Measurements from ENCODE around the gene AUTS2.

Gene AUTS2

DNA sequence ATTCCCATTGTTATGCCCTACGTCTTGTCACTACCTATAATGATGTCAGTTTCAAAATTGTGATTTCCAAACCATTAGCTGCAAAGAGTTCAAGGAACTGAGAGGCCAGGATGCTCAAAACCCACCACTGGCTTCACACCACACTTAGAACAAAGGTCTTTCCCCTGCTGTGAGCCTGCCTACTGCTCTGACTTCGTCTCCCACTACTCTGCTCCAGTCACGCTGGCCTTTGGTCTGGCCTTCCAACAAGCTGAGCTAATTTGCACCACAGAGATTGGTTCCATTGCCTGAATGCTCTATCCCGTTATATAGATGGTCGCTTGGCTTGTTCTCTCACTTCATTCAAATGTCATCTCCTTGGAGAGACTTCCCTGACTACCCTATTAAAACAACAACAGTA lies 961.5 kb downstream of the AUTS2 start:
- Histone ChIP-seq H3K9me3 (ENCODE audit: control insufficient read depth in 1 of 2, low read length in 2 of 2) (no peaks in the 10 kb centered on the region), H3K27ac (ENCODE audit: low read length) (no peak overlapping the region), H3K4me3 (ENCODE audit: low read depth in 1 of 2, low read length in 2 of 2) (no peak overlapping the region), H3K4me1 (ENCODE audit: control insufficient read depth in 1 of 2, insufficient read depth in 2 of 2, low read length in 2 of 2) (no peaks in the 10 kb centered on the region), H3K36me3 (ENCODE audit: control insufficient read depth in 1 of 2, insufficient read depth in 2 of 2, low read length in 2 of 2) (no peaks in the 10 kb centered on the region), H3K27me3 (ENCODE audit: low read depth, low read length) (no peaks in the 10 kb centered on the region)

DNA sequence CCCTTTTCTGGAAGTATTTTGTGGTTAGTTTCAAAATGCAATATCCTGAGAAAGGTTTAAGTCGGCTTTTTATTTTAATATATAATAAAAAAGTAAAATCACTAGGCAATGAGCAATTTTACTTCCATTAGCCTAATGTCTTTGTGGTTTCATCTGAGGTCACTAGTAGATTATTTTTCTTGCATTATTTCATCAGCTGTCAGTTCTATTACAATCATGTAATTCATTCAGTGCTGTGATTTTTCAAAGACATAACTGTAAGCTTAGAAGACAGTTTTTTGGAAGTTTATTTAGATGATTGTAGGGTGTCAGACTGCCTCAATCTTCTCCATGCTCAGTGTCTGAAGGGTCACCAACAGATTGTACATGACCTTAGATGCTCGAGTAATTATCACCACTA lies 965.7 kb downstream of the AUTS2 start:
- no peaks in the 10 kb centered on the region for H3K27me3 ChIP-seq (ENCODE audit: low read depth, low read length)
- H3K4me1 ChIP-seq (ENCODE audit: control insufficient read depth in 1 of 2, insufficient read depth in 2 of 2, low read length in 2 of 2) = no peaks in the 10 kb centered on the region
- no peak overlapping the region for H3K4me3 ChIP-seq (ENCODE audit: low read depth in 1 of 2, low read length in 2 of 2)
- H3K9me3 ChIP-seq (ENCODE audit: control insufficient read depth in 1 of 2, low read length in 2 of 2) = no peaks in the 10 kb centered on the region
- no peak overlapping the region for H3K27ac ChIP-seq (ENCODE audit: low read length)
- H3K36me3 ChIP-seq (ENCODE audit: control insufficient read depth in 1 of 2, insufficient read depth in 2 of 2, low read length in 2 of 2) = no peaks in the 10 kb centered on the region

DNA sequence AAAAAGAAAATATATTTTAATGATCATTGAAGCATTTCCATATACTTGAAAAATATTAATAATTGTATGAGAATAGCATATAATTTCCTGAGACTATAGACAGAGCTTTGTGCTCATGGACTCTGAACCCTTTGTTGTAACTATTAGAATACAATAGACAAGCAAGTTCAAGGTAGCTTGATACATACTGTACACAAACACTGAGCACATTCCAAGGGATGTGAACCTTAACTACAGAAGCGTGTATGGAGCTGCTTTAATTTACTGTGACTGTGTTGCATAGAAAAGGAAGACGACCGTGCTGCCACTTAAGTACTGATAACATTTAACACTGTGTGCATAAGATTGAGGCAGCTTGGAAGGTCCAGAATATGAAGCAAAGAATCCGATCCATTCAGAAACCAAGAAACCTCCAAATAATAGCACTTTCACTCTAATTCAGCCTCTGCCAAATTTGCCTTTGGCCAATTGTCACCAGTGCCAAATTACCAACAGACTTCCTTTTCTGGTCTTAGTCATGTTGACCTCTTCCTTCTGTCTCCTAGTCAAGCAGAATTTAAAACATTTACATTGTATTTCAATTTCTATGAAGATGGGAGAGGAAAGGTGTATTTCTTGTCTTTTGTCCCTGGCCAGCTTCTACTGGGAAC lies 967.6 kb downstream of the AUTS2 start:
- Histone ChIP-seq H3K27me3 (ENCODE audit: low read depth, low read length) (no peaks in the 10 kb centered on the region), H3K27ac (ENCODE audit: low read length) (no peak overlapping the region), H3K4me3 (ENCODE audit: low read depth in 1 of 2, low read length in 2 of 2) (no peak overlapping the region), H3K9me3 (ENCODE audit: control insufficient read depth in 1 of 2, low read length in 2 of 2) (no peaks in the 10 kb centered on the region), H3K4me1 (ENCODE audit: control insufficient read depth in 1 of 2, insufficient read depth in 2 of 2, low read length in 2 of 2) (no peaks in the 10 kb centered on the region), H3K36me3 (ENCODE audit: control insufficient read depth in 1 of 2, insufficient read depth in 2 of 2, low read length in 2 of 2) (no peaks in the 10 kb centered on the region)

DNA sequence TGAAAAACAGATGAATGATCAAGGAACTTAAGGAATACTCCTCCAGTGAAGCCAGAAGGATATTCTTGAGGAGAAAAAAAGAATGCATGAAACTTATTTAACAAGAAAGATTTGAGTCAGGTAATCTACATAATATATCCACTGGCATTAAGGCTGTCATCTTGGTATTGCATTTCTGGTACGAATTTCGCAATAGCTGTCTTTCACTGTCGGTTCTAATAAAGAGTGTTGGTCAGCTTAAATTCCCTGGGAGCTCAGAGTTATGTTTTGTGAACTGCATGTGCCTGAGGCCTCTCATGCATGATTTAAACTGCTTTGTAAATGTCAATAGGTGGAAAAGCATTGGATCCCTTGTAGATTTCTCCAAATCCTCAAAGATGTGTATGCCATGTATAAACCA lies 968.4 kb downstream of the AUTS2 start:
- Histone ChIP-seq H3K9me3 (ENCODE audit: control insufficient read depth in 1 of 2, low read length in 2 of 2) (no peaks in the 10 kb centered on the region), H3K27me3 (ENCODE audit: low read depth, low read length) (no peaks in the 10 kb centered on the region), H3K36me3 (ENCODE audit: control insufficient read depth in 1 of 2, insufficient read depth in 2 of 2, low read length in 2 of 2) (no peaks in the 10 kb centered on the region), H3K4me3 (ENCODE audit: low read depth in 1 of 2, low read length in 2 of 2) (no peak overlapping the region), H3K27ac (ENCODE audit: low read length) (no peak overlapping the region), H3K4me1 (ENCODE audit: control insufficient read depth in 1 of 2, insufficient read depth in 2 of 2, low read length in 2 of 2) (no peaks in the 10 kb centered on the region)

DNA sequence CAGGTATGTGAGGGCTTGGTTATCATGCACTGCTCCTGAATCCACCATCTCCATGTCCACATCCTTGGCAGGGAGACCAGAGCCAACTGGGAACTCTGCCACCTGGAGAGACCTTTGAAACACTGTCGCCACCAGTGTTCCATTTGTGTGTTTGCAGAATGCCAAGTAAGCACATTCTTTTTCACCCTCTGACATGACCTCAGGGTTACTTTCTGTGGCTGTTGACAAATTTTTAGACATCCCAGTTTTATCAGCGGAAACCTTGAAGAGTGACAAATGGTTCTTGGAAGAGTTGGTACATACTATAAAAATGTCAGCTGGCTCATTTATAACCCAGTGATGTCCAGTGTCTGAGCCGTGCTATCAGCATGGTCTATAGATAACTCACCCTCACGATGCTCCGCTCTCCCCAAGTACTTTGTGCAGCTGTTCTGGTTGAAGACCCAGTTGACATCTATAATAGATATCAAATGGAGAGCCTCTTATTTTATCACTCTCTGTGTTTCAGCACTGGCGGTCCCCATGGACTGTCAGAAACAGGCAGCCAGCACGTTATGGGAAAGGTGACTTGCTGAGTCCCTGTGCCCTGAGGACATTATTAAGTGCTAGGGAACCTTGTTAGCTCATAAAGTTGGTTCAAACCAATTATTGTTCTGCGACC lies 970.5 kb downstream of the AUTS2 start:
- Histone ChIP-seq H3K9me3 (ENCODE audit: control insufficient read depth in 1 of 2, low read length in 2 of 2) (no peaks in the 10 kb centered on the region), H3K4me1 (ENCODE audit: control insufficient read depth in 1 of 2, insufficient read depth in 2 of 2, low read length in 2 of 2) (no peaks in the 10 kb centered on the region), H3K27me3 (ENCODE audit: low read depth, low read length) (no peaks in the 10 kb centered on the region), H3K36me3 (ENCODE audit: control insufficient read depth in 1 of 2, insufficient read depth in 2 of 2, low read length in 2 of 2) (no peaks in the 10 kb centered on the region), H3K27ac (ENCODE audit: low read length) (no peak overlapping the region), H3K4me3 (ENCODE audit: low read depth in 1 of 2, low read length in 2 of 2) (no peak overlapping the region)

DNA sequence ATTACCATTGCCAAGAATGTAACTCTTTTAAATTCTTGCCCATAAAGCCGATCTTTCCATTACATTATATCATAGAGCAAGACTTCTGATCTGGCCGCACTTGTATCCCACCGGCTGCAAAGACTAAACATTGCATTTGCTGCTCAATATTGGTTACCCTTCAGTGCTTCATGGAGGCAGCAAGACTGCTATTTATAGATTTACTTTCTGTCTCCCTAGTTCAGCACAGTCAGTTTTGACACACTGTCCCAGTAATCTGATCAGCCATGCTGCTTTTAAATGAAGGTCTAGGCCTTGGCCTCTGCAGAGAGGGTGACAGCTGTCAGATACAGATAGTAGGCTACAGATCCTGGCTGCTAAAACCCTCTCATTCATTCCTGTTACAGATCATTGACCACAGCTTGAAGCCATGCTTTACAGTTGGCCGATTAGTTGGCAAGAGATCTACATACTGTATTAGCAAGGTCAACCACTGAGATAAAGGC lies 971.1 kb downstream of the AUTS2 start:
- H3K36me3 ChIP-seq (ENCODE audit: control insufficient read depth in 1 of 2, insufficient read depth in 2 of 2, low read length in 2 of 2) = no peaks in the 10 kb centered on the region
- H3K27ac ChIP-seq (ENCODE audit: low read length) = no peak overlapping the region

DNA sequence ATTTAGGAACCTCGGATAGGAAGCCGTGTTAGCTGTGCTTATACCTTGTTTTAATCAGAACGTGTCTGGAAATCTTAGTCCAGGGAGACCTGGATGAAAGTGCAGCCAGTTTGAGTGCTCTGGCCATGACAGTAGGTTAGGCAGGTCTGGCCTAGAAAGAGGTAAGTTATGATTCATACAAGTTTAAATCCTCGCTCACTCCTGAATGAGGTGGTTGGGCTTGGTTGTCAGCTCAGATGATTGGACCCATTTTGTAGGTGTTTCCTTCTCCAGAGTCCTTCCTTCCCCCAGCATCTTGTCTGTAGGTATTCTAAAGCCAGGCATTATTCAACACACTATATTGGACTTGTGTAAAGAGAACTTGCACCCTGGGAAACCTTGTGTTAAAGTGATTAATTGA lies 971.8 kb downstream of the AUTS2 start:
- Histone ChIP-seq H3K27ac (ENCODE audit: low read length) (no peak overlapping the region), H3K4me1 (ENCODE audit: control insufficient read depth in 1 of 2, insufficient read depth in 2 of 2, low read length in 2 of 2) (no peaks in the 10 kb centered on the region), H3K27me3 (ENCODE audit: low read depth, low read length) (no peaks in the 10 kb centered on the region), H3K9me3 (ENCODE audit: control insufficient read depth in 1 of 2, low read length in 2 of 2) (no peaks in the 10 kb centered on the region), H3K36me3 (ENCODE audit: control insufficient read depth in 1 of 2, insufficient read depth in 2 of 2, low read length in 2 of 2) (no peaks in the 10 kb centered on the region), H3K4me3 (ENCODE audit: low read depth in 1 of 2, low read length in 2 of 2) (no peak overlapping the region)

More for the DNA sequence above, 971.1 kb downstream of the AUTS2 start:
- H3K4me3 ChIP-seq (ENCODE audit: low read depth in 1 of 2, low read length in 2 of 2) = no peak overlapping the region
- H3K27me3 ChIP-seq (ENCODE audit: low read depth, low read length) = no peaks in the 10 kb centered on the region
- no peaks in the 10 kb centered on the region for H3K9me3 ChIP-seq (ENCODE audit: control insufficient read depth in 1 of 2, low read length in 2 of 2)
- H3K4me1 ChIP-seq (ENCODE audit: control insufficient read depth in 1 of 2, insufficient read depth in 2 of 2, low read length in 2 of 2) = no peaks in the 10 kb centered on the region

DNA sequence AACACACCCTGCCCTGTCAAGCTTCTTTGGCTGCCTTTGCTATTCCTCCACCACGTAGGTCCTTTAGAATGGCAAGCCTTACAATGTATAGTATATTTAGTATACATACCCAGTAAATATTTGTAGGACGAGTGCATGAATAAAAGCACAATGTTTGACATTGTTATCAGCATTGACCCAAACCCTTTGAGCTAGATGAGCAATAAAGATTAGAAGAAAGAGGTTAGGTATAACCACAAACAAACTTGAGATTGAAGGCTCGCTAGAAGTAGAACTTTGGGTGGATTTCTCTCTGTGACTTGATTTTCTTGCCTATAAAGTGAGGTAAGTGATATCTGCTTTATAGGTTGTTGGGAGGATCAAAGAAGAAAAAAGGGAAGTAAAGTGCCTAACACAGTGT lies 972.7 kb downstream of the AUTS2 start:
- no peaks in the 10 kb centered on the region for H3K4me1 ChIP-seq (ENCODE audit: control insufficient read depth in 1 of 2, insufficient read depth in 2 of 2, low read length in 2 of 2)
- no peak overlapping the region for H3K27ac ChIP-seq (ENCODE audit: low read length)
- no peaks in the 10 kb centered on the region for H3K27me3 ChIP-seq (ENCODE audit: low read depth, low read length)
- H3K9me3 ChIP-seq (ENCODE audit: control insufficient read depth in 1 of 2, low read length in 2 of 2) = no peaks in the 10 kb centered on the region
- no peak overlapping the region for H3K4me3 ChIP-seq (ENCODE audit: low read depth in 1 of 2, low read length in 2 of 2)
- no peaks in the 10 kb centered on the region for H3K36me3 ChIP-seq (ENCODE audit: control insufficient read depth in 1 of 2, insufficient read depth in 2 of 2, low read length in 2 of 2)

DNA sequence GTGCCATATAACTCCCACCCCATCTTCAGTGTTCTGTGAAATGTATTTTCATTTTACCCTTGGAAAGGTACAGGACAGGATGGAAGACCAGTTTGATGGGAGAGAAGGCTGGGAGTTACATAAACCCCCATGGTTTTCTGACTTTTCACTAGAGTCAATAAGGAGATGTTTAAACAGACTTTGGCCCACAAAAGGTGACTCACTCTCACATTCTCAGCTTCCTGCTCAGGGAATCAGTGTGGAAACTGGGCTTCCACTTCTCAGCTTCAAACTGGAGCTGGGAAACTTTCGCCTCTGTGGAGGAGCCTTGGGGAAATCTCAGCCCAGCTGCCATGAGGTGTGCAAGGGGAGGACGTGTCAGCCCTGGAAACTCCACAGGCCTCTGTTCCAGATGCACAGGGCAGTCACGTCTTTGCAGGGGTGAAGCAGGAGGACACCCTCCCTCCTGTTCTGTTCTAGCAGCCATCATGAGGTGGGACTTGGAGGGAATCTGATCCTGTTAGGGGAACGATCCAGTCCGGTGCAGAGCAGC lies 973.2 kb downstream of the AUTS2 start:
- no peak overlapping the region for H3K27ac ChIP-seq (ENCODE audit: low read length)
- no peak overlapping the region for H3K4me3 ChIP-seq (ENCODE audit: low read depth in 1 of 2, low read length in 2 of 2)
- no peaks in the 10 kb centered on the region for H3K36me3 ChIP-seq (ENCODE audit: control insufficient read depth in 1 of 2, insufficient read depth in 2 of 2, low read length in 2 of 2)
- H3K27me3 ChIP-seq (ENCODE audit: low read depth, low read length) = no peaks in the 10 kb centered on the region
- no peaks in the 10 kb centered on the region for H3K4me1 ChIP-seq (ENCODE audit: control insufficient read depth in 1 of 2, insufficient read depth in 2 of 2, low read length in 2 of 2)
- H3K9me3 ChIP-seq (ENCODE audit: control insufficient read depth in 1 of 2, low read length in 2 of 2) = no peaks in the 10 kb centered on the region

DNA sequence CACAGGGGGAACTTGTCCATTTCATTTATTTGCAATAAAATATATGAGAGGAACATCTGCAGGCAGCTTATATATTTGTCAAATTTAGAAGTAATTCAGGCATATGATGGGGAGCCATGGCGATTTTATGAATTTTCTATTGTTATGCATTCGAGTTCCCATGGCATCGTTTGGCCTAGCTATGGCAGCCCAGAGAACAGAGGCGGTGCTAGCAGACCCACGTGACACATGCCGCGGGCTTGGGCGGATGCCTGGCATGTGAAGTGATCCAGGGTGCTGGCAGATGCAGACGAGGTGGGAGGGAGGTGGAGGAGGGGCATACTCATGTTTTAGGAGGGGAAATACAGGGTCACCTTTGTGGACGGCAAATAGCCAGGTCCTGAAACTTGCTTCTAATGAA lies 973.7 kb downstream of the AUTS2 start:
- Histone ChIP-seq H3K9me3 (ENCODE audit: control insufficient read depth in 1 of 2, low read length in 2 of 2) (no peaks in the 10 kb centered on the region), H3K4me3 (ENCODE audit: low read depth in 1 of 2, low read length in 2 of 2) (no peak overlapping the region), H3K4me1 (ENCODE audit: control insufficient read depth in 1 of 2, insufficient read depth in 2 of 2, low read length in 2 of 2) (no peaks in the 10 kb centered on the region), H3K27ac (ENCODE audit: low read length) (no peak overlapping the region), H3K27me3 (ENCODE audit: low read depth, low read length) (no peaks in the 10 kb centered on the region), H3K36me3 (ENCODE audit: control insufficient read depth in 1 of 2, insufficient read depth in 2 of 2, low read length in 2 of 2) (no peaks in the 10 kb centered on the region)

DNA sequence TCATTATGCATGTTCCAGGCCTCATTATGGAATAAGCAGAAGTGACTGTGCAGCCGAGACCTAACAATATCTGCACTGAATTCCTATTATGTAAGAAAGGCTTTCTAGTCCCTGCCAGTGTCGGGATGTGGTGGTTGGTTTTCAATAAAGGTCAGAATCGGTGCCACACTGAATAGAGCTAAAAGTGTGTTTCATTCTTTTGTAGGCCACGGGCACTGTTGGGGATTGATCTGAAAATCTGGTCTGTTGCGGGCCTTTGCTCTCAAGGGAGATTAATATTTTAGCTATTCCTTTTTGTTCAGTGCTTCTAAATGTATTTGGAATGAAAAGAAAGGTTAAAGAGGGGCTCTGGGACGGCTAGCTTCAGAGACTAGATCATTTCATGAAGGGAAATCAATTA lies 974.3 kb downstream of the AUTS2 start:
- no peaks in the 10 kb centered on the region for H3K27me3 ChIP-seq (ENCODE audit: low read depth, low read length)
- no peak overlapping the region for H3K4me3 ChIP-seq (ENCODE audit: low read depth in 1 of 2, low read length in 2 of 2)
- no peaks in the 10 kb centered on the region for H3K4me1 ChIP-seq (ENCODE audit: control insufficient read depth in 1 of 2, insufficient read depth in 2 of 2, low read length in 2 of 2)
- no peaks in the 10 kb centered on the region for H3K36me3 ChIP-seq (ENCODE audit: control insufficient read depth in 1 of 2, insufficient read depth in 2 of 2, low read length in 2 of 2)
- no peak overlapping the region for H3K27ac ChIP-seq (ENCODE audit: low read length)
- H3K9me3 ChIP-seq (ENCODE audit: control insufficient read depth in 1 of 2, low read length in 2 of 2) = no peaks in the 10 kb centered on the region

Measured in muscle layer of duodenum (tissue), 2 donors.